GM19035 (cell line): ENCODE data around the gene TSEN2.
"Not testable (repeated sequence)": the region's sequence is repeated elsewhere in the genome, so short reads cannot be mapped to it uniquely, and the experiment has no call there.

Experiments
- ATAC-seq: cut with Tn5 transposase; IDR thresholded peaks from one replicate; pipeline ENCODE4 v1.9.1; 2021; ENCODE audit not compliant: unreplicated experiment

Gene TSEN2

DNA sequence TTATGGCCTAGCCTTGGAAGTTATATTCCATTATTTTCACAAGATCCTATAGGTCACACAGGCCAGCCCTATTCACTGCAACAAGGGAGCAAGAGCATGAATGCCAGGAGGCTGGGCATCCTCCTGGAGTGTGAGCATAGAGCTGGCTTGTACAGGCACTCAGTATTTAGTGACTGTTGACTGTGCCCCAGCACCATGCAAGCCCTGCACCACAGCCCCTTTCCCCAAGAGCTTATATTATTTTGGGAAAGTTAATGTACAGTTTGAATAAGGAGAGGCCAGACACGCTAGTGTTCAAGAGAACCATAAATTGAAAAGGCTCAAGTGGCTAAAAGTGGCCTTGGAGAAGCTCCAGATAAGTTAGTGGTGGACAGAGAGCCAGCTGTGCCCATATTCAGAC is 32.3 kb upstream of the TSEN2 start:
- no peak for ATAC-seq

DNA sequence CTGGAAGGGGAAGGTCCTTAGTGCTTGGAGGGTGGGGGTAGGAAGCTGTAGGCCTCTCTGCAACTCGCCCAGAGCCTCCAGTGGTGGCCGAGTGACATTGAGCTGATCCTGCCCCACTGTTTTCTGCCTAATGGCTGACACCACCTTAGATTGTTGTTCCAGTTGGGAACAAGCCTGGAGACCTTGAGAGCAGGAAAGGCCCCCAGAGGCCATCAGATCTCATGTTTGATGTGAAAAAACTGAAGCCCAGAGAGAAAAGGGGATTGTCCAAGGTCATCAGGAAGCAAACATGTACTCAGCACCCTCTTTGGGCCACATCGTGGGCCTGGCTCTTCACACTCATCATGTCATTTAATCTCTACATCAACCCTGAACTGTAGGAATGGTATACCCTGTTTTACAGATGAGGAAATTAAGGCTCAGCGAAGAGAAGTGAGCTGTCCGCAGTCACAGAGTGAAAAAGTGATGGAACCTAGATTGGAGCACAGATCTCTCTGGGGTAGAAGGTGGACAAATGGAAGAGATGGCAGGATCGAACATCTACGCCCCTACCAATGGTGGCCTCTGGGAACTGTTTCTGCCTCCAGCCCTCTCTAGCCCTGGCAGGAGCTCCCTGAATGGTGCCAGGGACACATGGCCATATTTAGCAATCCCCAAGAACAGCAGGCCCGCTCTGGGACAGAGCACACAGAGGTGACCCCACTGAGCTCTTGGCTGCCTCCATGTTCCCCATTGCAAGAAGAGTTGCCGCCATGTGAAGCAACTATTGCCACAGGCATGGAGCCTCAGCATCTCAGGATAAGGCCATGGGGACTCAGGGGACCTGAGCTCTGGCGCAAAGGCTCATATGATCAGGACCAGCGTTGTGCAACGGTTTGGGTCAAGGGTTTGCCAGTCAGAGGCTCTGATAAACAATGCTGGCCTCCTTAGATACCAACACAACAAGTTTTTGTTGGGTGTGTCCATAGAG is 31.6 kb upstream of the TSEN2 start:
- ATAC-seq, result no peak

GRCh38 chr3:12454076-12454815 is 30.0 kb upstream of the TSEN2 start:
- ATAC-seq, result no peak

DNA sequence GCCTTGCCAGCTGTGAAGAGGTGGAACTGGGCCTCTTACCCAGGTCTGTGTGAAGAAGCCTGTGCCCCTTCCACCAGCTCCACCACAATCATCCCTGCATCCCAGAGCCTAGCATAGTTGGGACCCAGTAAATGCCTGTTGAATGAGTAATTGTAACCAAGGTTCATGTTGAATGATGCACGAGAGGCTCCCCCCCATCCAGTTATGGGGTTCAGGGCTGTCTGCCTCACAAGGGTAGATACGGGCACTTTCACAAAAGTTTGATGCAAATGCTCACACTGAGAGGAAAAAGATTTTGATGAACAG is 29.5 kb upstream of the TSEN2 start:
- no peak for ATAC-seq

GRCh38 chr3:12455740-12456139 is 28.5 kb upstream of the TSEN2 start:
- ATAC-seq, result no peak

GRCh38 chr3:12456441-12456840 is 27.8 kb upstream of the TSEN2 start:
- no peak for ATAC-seq

DNA sequence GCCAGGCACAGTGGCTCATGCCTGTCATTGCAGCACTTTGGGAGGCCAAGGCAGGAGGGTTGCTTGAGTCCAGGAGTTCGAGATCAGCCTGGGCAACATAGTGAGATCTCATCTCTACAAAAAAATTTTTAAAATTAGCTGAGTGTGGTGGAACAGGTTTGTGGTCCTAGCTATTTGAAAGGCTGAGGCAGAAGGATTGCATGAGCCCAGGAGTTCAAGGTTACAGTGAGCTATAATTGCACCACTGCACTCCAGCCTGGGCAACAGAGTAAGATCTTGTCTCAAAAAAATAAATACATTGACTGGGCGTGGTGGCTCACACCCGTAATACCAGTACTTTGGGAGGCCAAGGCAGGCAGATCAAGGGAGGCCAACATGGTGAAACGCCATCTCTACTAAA is 26.9 kb upstream of the TSEN2 start:
- ATAC-seq, result not testable (repeated sequence)

GRCh38 chr3:12458901-12459300 is 25.4 kb upstream of the TSEN2 start:
- ATAC-seq, result no peak

- no peak for ATAC-seq
These were observed 24.2 kb upstream of the TSEN2 start for GRCh38 chr3:12460127-12460526.

DNA sequence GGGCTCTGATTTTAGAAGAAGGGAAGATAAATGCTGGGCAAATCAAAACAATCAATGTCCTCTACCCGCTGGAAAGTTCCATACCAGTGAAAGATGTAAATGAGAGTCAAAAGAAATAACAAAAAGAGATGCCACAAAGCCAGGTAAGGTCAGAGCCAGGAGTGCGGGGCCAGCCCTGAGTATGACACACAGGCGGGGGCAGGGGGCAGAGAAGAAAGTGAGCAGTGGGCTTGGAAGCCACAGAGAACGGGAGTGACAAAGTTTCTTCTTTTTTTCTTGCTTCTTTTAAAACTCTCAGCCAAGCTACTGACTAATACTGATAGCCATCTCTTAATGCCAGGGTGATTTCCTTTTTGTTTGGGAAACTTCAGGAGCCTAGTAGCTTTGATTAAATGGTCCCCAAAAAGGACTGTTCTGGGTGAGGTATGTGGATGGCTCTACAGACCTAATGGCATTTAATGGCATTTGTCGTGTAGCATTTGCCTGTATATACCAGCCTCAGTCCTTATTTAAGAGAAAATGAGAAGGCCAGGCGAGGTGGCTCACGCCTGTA is 23.1 kb upstream of the TSEN2 start:
- ATAC-seq, result no peak

DNA sequence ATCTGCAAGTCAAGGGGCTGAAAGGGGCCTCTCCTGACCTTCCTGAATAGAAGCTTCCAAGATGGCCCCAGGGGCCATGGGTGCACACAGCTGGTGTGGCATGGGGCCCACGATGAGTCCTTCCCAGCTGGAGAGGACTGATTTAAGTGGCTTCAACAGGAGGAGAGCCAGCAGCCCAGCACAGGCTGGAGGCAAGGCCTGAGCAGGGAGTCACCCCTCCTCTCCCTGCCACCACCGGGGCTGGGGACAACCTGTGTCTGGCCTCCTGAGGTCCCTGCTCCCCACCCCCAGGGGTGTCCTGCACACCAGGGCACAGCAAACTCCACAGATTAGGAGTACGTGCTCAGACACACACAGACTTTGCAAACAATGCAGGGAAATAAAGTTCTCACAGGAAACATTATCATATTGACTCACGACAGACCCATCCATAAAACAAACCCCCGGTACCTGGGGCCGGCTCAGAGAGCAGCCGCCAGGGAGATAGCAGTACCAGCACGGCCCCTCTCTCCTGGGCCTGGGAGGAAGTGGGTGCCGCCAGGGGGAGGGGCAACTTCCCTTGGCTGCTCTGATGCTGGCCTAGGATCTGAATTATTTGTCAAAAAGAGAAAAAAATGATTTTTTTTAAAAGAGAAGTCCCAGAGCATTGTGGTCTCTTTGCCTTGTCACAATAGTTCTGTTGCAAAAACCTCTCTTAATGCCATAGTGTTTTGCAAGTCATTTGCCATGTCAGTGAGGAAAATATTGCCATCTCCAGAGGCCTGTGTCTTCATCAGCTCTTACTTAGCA is 21.9 kb upstream of the TSEN2 start:
- no peak for ATAC-seq

- no peak for ATAC-seq
These were observed 20.6 kb upstream of the TSEN2 start for GRCh38 chr3:12463686-12464085.

DNA sequence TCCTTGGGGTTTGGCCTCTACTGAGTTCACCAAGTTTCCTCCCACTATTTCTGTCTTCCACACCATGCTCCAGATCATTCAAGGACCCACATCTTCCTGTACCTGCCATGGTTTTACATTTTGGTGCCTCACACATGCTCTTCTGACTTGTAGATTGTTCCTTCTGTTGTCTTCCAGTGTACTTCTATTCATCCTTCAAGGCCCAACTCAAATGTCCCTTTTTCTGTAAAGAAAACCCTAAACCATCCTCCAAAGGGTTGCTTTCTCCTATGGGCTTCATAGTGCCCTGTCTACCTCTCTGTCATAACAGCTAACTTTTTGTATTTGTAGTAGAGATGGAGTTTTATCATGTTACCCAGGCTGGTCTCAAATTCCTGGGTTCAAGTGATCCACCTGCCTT is 20.1 kb upstream of the TSEN2 start:
- ATAC-seq, result no peak

DNA sequence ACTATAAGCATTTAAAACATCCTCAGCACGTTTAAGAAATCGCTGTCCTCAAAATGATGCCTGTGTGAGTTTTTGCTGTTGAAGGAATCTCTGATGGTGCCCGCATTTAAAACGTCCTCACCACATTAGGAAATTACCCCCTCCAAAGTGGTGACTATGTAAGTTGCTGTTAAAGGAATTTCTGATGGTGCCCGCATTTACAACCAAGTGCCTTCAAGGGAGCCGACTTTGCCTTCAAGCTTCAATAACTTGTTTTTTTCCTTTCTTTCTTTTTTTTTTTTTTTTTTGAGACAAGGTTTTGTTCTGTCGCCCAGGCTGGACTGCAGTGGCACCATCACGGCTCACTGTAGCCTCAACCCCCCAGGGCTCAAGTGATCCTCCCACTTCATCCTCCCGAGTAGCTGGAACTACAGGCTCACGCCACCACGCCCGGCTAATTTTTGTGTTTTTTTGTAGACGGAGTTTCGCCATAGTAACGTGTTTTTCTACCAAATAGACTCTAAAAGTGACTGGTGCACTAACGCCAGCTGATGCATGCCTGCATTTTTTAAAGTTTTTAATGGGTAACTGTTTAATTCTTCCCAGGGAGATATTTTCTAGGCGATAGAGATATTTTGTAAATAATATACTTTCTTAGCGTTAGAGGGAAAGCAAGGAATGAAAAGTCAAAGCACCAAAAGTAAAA is 19.0 kb upstream of the TSEN2 start:
- ATAC-seq, result no peak

DNA sequence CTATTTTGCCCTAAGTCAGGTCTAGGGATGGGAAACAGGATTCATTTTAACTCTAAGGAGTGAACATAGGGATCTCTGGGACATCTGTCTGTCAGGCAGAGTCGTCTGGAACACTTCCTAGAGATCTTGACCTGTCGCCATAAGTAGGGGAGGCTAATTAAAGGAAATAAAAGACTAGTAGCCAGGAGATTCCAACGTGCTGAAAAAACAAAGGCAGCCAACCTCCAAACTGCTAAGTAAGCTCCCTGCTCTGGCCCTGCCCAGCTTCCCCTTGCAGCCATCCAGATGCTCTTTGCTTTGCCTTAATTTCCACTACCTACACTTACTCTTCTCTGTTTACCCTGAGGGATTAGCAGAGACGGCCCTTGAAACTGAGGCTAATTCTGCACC is 18.4 kb upstream of the TSEN2 start:
- no peak for ATAC-seq

DNA sequence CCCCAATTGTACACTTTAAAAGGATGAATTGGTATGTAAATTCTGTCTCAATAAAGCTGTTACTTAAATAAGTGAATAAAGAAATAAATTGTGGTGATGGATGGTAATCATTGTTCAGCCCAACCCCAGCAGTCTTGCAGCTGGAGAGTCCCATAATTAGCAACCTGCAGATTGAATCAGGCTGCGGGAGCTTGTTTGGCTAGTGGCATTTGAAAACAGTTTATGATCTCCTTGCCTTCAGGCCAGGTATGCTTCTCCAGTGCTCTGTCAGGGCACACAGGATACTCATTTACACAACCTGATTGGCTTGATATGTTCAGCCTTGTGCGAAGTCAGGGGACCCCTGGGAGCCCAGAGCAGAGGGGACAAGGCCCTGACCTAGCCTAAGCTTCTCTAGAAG is 16.5 kb upstream of the TSEN2 start:
- no peak for ATAC-seq

DNA sequence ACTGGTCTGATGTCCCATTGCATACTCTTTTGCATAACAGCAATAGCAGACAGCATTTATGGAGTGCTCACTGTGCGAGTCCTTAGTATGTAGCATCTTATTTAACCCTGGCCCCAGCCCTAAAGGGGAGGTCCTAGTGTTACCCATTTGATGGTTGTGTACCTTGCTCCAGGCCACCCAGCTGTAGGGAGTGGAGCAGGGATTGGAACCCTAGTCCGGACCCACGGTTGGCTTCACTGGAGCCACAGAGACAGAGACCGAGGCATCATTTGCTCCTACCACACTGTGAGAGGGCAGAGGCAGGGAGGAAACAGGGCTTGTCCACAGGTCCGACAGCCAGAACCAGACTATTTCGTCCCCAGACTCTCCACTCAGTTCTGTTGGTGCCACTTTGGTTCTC is 16.0 kb upstream of the TSEN2 start:
- no peak for ATAC-seq

DNA sequence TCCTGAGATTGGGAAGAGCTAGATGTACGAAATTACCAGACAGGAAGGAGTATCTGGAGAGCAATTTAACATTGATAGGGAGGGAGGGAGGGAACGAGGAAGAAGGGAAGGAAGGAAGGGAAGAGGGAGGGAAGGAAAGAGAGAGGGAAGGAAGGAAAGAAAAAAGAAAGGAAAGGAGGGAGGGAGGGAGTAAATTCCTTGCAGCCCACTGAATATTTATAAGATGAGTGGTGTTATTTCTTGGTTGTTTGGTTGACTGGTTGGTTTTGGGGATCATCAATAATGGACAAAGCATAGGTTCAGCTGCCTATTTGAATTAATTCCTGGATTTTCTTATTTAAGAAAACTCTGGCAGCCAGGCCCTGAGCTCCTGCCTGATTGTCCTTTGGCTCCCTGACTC is 15.5 kb upstream of the TSEN2 start:
- no peak for ATAC-seq

GRCh38 chr3:12469222-12469621 is 15.1 kb upstream of the TSEN2 start:
- ATAC-seq, result not testable (repeated sequence)

- no peak for ATAC-seq
These were observed 14.2 kb upstream of the TSEN2 start for GRCh38 chr3:12470111-12470510.

- no peak for ATAC-seq
These were observed 13.6 kb upstream of the TSEN2 start for GRCh38 chr3:12470680-12471079.
